B cell (primary cell): ENCODE results near the gene LRRC74B.

Source experiments
- CTCF ChIP-seq: fragments of 200-600 bp; IDR thresholded peaks from one replicate; pipeline ENCODE4 v1.8.0; 2022; ENCODE audit warnings: antibody characterized with exemption, mild to moderate bottlenecking
- EZH2 ChIP-seq: IDR thresholded peaks from 2 replicates; pipeline ENCODE4 v1.6.1; 2012; ENCODE audit warnings: borderline replicate concordance, low read depth, mild to moderate bottlenecking, moderate library complexity, low read length; ENCODE audit not compliant: insufficient read depth, poor library complexity, severe bottlenecking

GRCh38 chr22:21055564-21055834 lies 9.8 kb downstream of the LRRC74B start:
- TF ChIP-seq CTCF (no peak), EZH2 (no peak)
